ENCODE results near the gene CMTM8. TPM values are rescaled to one million over a fixed set of nuclear protein-coding genes. Genes with fewer than 3 reads are reported as not detected.

The CMTM8 gene
- total RNA-seq, 1 donor from 2014 or later, result 0.24 TPM

DNA sequence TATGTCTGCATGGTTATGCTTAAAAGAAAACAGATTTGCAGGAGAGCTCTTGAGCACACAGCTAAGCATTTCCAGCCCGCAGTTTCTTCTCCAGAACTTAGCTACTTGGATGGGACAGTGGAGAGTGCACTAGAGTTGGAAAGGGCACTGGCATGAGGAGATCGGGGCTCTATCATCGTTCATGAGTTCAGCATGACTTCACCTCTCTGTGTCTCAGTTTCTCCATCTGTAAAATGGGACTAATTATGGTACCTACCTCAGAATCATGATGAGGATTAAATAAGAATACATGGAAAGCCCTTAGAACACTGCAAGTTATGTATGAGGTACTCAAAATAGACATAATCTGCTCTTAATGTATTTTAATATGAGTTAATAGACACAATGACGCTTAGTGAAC is 69.9 kb downstream of the CMTM8 start:
- ATAC-seq (ENCODE audit: low read depth) (no peak), DNase-seq (no peak)
- H3K4me3 Mint-ChIP-seq, result no peak overlapping the region
- H3K9me3 Mint-ChIP-seq, result no peaks in the 10 kb centered on the region
- H3K36me3 Mint-ChIP-seq (ENCODE audit: low read depth), result no peaks in the 10 kb centered on the region
- no peaks in the 10 kb centered on the region for H3K27me3 Mint-ChIP-seq
- TF ChIP-seq, protein P1, sequence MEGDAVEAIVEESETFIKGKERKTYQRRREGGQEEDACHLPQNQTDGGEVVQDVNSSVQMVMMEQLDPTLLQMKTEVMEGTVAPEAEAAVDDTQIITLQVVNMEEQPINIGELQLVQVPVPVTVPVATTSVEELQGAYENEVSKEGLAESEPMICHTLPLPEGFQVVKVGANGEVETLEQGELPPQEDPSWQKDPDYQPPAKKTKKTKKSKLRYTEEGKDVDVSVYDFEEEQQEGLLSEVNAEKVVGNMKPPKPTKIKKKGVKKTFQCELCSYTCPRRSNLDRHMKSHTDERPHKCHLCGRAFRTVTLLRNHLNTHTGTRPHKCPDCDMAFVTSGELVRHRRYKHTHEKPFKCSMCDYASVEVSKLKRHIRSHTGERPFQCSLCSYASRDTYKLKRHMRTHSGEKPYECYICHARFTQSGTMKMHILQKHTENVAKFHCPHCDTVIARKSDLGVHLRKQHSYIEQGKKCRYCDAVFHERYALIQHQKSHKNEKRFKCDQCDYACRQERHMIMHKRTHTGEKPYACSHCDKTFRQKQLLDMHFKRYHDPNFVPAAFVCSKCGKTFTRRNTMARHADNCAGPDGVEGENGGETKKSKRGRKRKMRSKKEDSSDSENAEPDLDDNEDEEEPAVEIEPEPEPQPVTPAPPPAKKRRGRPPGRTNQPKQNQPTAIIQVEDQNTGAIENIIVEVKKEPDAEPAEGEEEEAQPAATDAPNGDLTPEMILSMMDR (IDR thresholded peaks at IDR 0.05), result no peak
- no peak overlapping the region for H3K27ac Mint-ChIP-seq
- CTCF ChIA-PET, result no interaction called here
- peaks cover 6% of the 10 kb centered on the region for H3K4me1 Mint-ChIP-seq
- intact Hi-C loops (cut with micrococcal nuclease), result no loop called here
- POLR2A ChIA-PET, result no interaction called here

- Mint-ChIP-seq H3K27me3 (peaks cover 2% of the 10 kb centered on the region), H3K9me3 (no peaks in the 10 kb centered on the region), H3K4me1 (peaks cover 6% of the 10 kb centered on the region), H3K4me3 (no peak overlapping the region), H3K27ac (no peak overlapping the region), H3K36me3 (ENCODE audit: low read depth) (no peaks in the 10 kb centered on the region)
- ATAC-seq (ENCODE audit: low read depth) (no peak), DNase-seq (no peak)
- ChIA-PET CTCF (interaction anchor here (0.7 to 2.1 kb wide), 3 partner anchors 14 to 1104 kb away, joined by 3 to 6 read pairs (median 3); no protein-coding TSS in a partner anchor), POLR2A (interaction anchor here (0.6 to 1.5 kb wide), 3 partner anchors 21 to 192 kb away, joined by 3 to 6 read pairs (median 3); no protein-coding TSS in a partner anchor)
- intact Hi-C loops (cut with micrococcal nuclease), result no loop called here
- TF ChIP-seq, protein P1 (IDR thresholded peaks at IDR 0.05), result no peak
Observed at GRCh38 chr3:32309654-32310242, 71.3 kb downstream of the CMTM8 start.

GRCh38 chr3:32310336-32310735 is 71.9 kb downstream of the CMTM8 start:
- ATAC-seq (ENCODE audit: low read depth) (no peak), DNase-seq (no peak)
- ChIA-PET POLR2A (interaction anchor here (0.6 to 1.5 kb wide), 2 partner anchors 22 to 191 kb away, joined by 3 to 6 read pairs; no protein-coding TSS in a partner anchor), CTCF (interaction anchor here (0.7 to 2.1 kb wide), 3 partner anchors 14 to 1104 kb away, joined by 3 to 6 read pairs (median 3); no protein-coding TSS in a partner anchor)
- Mint-ChIP-seq H3K9me3 (no peaks in the 10 kb centered on the region), H3K27me3 (peaks cover 2% of the 10 kb centered on the region), H3K4me3 (no peak overlapping the region), H3K36me3 (ENCODE audit: low read depth) (no peaks in the 10 kb centered on the region), H3K27ac (no peak overlapping the region), H3K4me1 (peaks cover 6% of the 10 kb centered on the region)
- intact Hi-C loops (cut with micrococcal nuclease), result no loop called here
- TF ChIP-seq, protein P1 (IDR thresholded peaks at IDR 0.05), result no peak

GRCh38 chr3:32310918-32311839 is 72.7 kb downstream of the CMTM8 start:
- Mint-ChIP-seq H3K4me3 (no peak overlapping the region), H3K9me3 (no peaks in the 10 kb centered on the region), H3K27ac (no peak overlapping the region), H3K36me3 (ENCODE audit: low read depth) (no peaks in the 10 kb centered on the region), H3K27me3 (peaks cover 2% of the 10 kb centered on the region), H3K4me1 (peaks cover 6% of the 10 kb centered on the region)
- intact Hi-C loops (cut with micrococcal nuclease), result no loop called here
- CTCF ChIA-PET, result interaction anchor here (2.1 kb wide), 1 partner anchor 15 kb away, joined by 6 read pairs; no protein-coding TSS in a partner anchor
- ATAC-seq (ENCODE audit: low read depth) (no peak), DNase-seq (no peak)
- TF ChIP-seq, protein P1 (IDR thresholded peaks at IDR 0.05), result no peak
- POLR2A ChIA-PET, result no interaction called here

DNA sequence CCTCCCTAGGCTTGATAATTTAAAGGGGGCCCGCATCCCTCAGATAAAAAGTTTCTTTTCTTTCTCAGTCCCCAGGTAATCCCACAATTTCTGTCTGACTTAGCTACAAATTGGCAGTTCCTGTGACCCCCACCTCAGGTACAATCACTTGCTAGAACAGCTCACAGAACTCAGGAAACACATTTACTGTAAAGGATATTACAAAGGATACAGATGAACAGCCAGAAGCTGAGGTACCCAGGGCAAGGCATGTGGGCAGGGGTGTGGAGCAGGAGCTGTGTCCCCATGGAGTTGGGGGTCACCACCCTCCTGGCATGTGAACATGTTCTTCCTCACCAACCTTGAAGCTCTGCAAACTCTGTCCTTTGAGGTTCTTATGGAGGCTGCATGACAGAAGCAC is 73.8 kb downstream of the CMTM8 start:
- peaks cover 2% of the 10 kb centered on the region for H3K27me3 Mint-ChIP-seq
- no peak for DNase-seq
- H3K4me3 Mint-ChIP-seq, result no peak overlapping the region
- CTCF ChIA-PET, result no interaction called here
- TF ChIP-seq, protein P1 (IDR thresholded peaks at IDR 0.05), result no peak
- POLR2A ChIA-PET, result no interaction called here
- H3K9me3 Mint-ChIP-seq, result no peaks in the 10 kb centered on the region
- no peak for ATAC-seq (ENCODE audit: low read depth)
- H3K36me3 Mint-ChIP-seq (ENCODE audit: low read depth), result no peaks in the 10 kb centered on the region
- peaks cover 6% of the 10 kb centered on the region for H3K4me1 Mint-ChIP-seq
- H3K27ac Mint-ChIP-seq, result no peak overlapping the region
- intact Hi-C loops (cut with micrococcal nuclease), result no loop called here

Data from activated B cell treated with CpG ODN at 0.5 μM for 24 hours (primary cell).